SK-N-SH (cell line): ENCODE measurements around the gene MAP4K1. TPM values are rescaled to one million over a fixed set of nuclear protein-coding genes. Genes with fewer than 3 reads are reported as not detected.

ENCODE experiments used
- CTCF ChIA-PET: fragments of 300-600, 350-600 bp; formaldehyde crosslinking; extraction: SDS; loops from one replicate; lab custom pipeline; 2021; lab: Yijun Ruan, JAX
- POLR2A ChIA-PET: fragments of 350-600 bp; sonication (Branson Sonifier 250); formaldehyde crosslinking; extraction: SDS; loops from one replicate; lab custom pipeline; 2020; ENCODE audit warnings: antibody characterized with exemption, inconsistent platforms; lab: Yijun Ruan, JAX
- DNase-seq: peaks from one replicate; pipeline ENCODE4 v3.0.0; 2012
- H2AFZ ChIP-seq: fragments of 200-600 bp; sonication (generic); 2 replicates; pipeline ENCODE4 v1.8.1; 2016; ENCODE audit warnings: antibody characterized with exemption, mild to moderate bottlenecking, low read depth
- H3F3A ChIP-seq: fragments of 200-600 bp; sonication (generic); replicated peaks from 2 replicates; pipeline ENCODE3; 2016; ENCODE audit warnings: antibody characterized with exemption, mild to moderate bottlenecking; ENCODE audit not compliant: insufficient read depth
- H3K27ac ChIP-seq, 2 experiments: fragments of 200-500 bp in 1 of 2; fragments of 200-600 bp in 1 of 2; sonication (Bioruptor generic) in 1 of 2; sonication (generic), shearing (Covaris generic) in 1 of 2; 2 replicates each; pipeline versions ENCODE4 v1.5.1 to v1.6.1; 2014 to 2016; ENCODE audit warnings: low read depth in 2 of 2, inconsistent platforms in 1 of 2, low read length in 1 of 2, mild to moderate bottlenecking in 1 of 2, mixed read lengths in 1 of 2
- H3K27me3 ChIP-seq: fragments of 200-600 bp; sonication (generic), shearing (Covaris generic); 2 replicates; pipeline ENCODE4 v1.6.1; 2016; ENCODE audit warnings: mixed run types; ENCODE audit not compliant: insufficient read depth
- H3K36me3 ChIP-seq, 2 experiments: fragments of 200-500 bp in 1 of 2; fragments of 200-600 bp in 1 of 2; sonication (Bioruptor generic) in 1 of 2; sonication (generic) in 1 of 2; replicated peaks in 1 of 2; 2 replicates each; pipeline versions ENCODE3 to v1.5.1; 2014 to 2016; ENCODE audit warnings: low read length in 1 of 2, mild to moderate bottlenecking in 1 of 2; ENCODE audit not compliant: insufficient read depth in 2 of 2, control insufficient read depth in 1 of 2
- H3K4me1 ChIP-seq, 2 experiments: fragments of 200-500 bp in 1 of 2; fragments of 200-600 bp in 1 of 2; sonication (Bioruptor generic) in 1 of 2; sonication (generic), shearing (Covaris generic) in 1 of 2; 2 replicates each; pipeline versions ENCODE4 v1.5.1 to v1.6.1; 2014 to 2016; ENCODE audit warnings: low read depth in 1 of 2, low read length in 1 of 2, mixed run types in 1 of 2; ENCODE audit not compliant: insufficient read depth in 2 of 2, control insufficient read depth in 1 of 2
- H3K4me2 ChIP-seq: fragments of 200-600 bp; sonication (generic), shearing (Covaris generic); 2 replicates; pipeline ENCODE4 v1.6.1; 2017; ENCODE audit warnings: mixed run types
- H3K4me3 ChIP-seq, 2 experiments: fragments of 200-500 bp in 1 of 2; fragments of 200-600 bp in 1 of 2; sonication (Bioruptor generic) in 1 of 2; sonication (generic), shearing (Covaris generic) in 1 of 2; 2 replicates each; pipeline versions ENCODE4 v1.5.1 to v1.8.1; 2014 to 2016; ENCODE audit warnings: low read depth in 2 of 2, inconsistent platforms in 1 of 2, low read length in 1 of 2, mild to moderate bottlenecking in 1 of 2, mixed read lengths in 1 of 2, moderate library complexity in 1 of 2
- H3K79me2 ChIP-seq: fragments of 200-600 bp; sonication (generic); 2 replicates; pipeline ENCODE4 v1.8.1; 2017; ENCODE audit warnings: mild to moderate bottlenecking; ENCODE audit not compliant: insufficient read depth
- H3K9ac ChIP-seq: fragments of 200-600 bp; sonication (generic); 2 replicates; pipeline ENCODE4 v1.6.1; 2017; ENCODE audit warnings: mixed run types
- H3K9me2 ChIP-seq: fragments of 200-600 bp; sonication (generic); 2 replicates; pipeline ENCODE4 v1.6.1; 2017; ENCODE audit warnings: mixed run types
- H3K9me3 ChIP-seq: fragments of 200-600 bp; sonication (generic); 2 replicates; pipeline ENCODE4 v1.6.1; 2017; ENCODE audit warnings: mixed run types, mild to moderate bottlenecking, moderate library complexity
- H4K20me1 ChIP-seq: fragments of 200-600 bp; sonication (generic); 2 replicates; pipeline ENCODE4 v1.6.1; 2017; ENCODE audit warnings: mild to moderate bottlenecking, mixed run types; ENCODE audit not compliant: insufficient read depth
- CHD2 ChIP-seq: fragments of 150-350 bp; IDR thresholded peaks from 2 replicates; pipeline ENCODE4 v1.6.1; 2018; ENCODE audit warnings: low read length; ENCODE audit not compliant: partially characterized antibody
- ELF1 ChIP-seq: IDR thresholded peaks from 2 replicates; pipeline ENCODE4 v1.4.0; 2012
- EP300 ChIP-seq, 2 experiments: IDR thresholded peaks; 2 replicates each; pipeline versions ENCODE4 v1.4.0 to v1.6.1; 2012; ENCODE audit warnings: borderline replicate concordance in 1 of 2, low read depth in 1 of 2, low read length in 1 of 2
- EZH2phosphoT487 ChIP-seq: fragments of 200-600 bp; sonication (generic); IDR thresholded peaks from 2 replicates; pipeline ENCODE4 v1.6.1; 2017; ENCODE audit warnings: low read depth, mixed run types, mild to moderate bottlenecking, antibody characterized with exemption, moderate library complexity, borderline replicate concordance
- FOSL2 ChIP-seq: IDR thresholded peaks from 2 replicates; pipeline ENCODE4 v1.4.0; 2012; ENCODE audit warnings: low read depth, mild to moderate bottlenecking, moderate library complexity, borderline replicate concordance
- FOXJ3 ChIP-seq: sonication (generic); formaldehyde crosslinking; IDR thresholded peaks from 2 replicates; pipeline ENCODE4 v1.5.1; 2020; ENCODE audit warnings: mild to moderate bottlenecking, missing genetic modification reagents
- GABPA ChIP-seq: IDR thresholded peaks from 2 replicates; pipeline ENCODE4 v1.4.0; 2012; ENCODE audit warnings: low read depth, mild to moderate bottlenecking
- JUND ChIP-seq: IDR thresholded peaks from 2 replicates; pipeline ENCODE4 v1.4.0; 2012
- NFIC ChIP-seq: IDR thresholded peaks from 2 replicates; pipeline ENCODE4 v1.4.0; 2012; ENCODE audit warnings: borderline replicate concordance
- PBX3 ChIP-seq: IDR thresholded peaks from 2 replicates; pipeline ENCODE4; 2012
- RAD21 ChIP-seq: IDR thresholded peaks from 2 replicates; pipeline ENCODE4 v1.6.1; 2012; ENCODE audit warnings: mild to moderate bottlenecking, low read length
- RCOR1 ChIP-seq: fragments of 150-350 bp; IDR thresholded peaks from 2 replicates; pipeline ENCODE4 v1.6.1; 2017; ENCODE audit warnings: antibody characterized with exemption, low read length
- SMC3 ChIP-seq: IDR thresholded peaks from 2 replicates; pipeline ENCODE4 v1.6.1; 2012; ENCODE audit warnings: low read depth, low read length, improper control_type of control experiment
- TAF1 ChIP-seq: IDR thresholded peaks from 2 replicates; pipeline ENCODE4 v1.6.1; 2012; ENCODE audit warnings: low read depth, mild to moderate bottlenecking, low read length, moderate library complexity, borderline replicate concordance
- TCF12 ChIP-seq: IDR thresholded peaks from 2 replicates; pipeline ENCODE4 v1.4.0; 2012
- TEAD4 ChIP-seq: IDR thresholded peaks from 2 replicates; pipeline ENCODE4 v1.4.0; 2012; ENCODE audit warnings: mild to moderate bottlenecking, borderline replicate concordance; ENCODE audit not compliant: insufficient read depth
- YY1 ChIP-seq: IDR thresholded peaks from 2 replicates; pipeline ENCODE4 v1.4.0; 2012; ENCODE audit warnings: low read depth, mild to moderate bottlenecking
- WGBS: methylation state at CpG from one replicate; pipeline ENCODE4 v1.1.6; 2017; ENCODE audit warnings: low lambda C conversion rate; 5-methylcytosine and 5-hydroxymethylcytosine counted together
- polyA plus RNA-seq, 3 experiments: library from polyadenylated mRNA; depleted of rRNA; stranded (reverse); fragments of >200 nt; gene quantifications; 2 replicates each; pipeline ENCODE4 v1.2.3, GENCODE V29; 2012
- TF ChIP-seq, protein P1 (sequence below): fragments of 200-600 bp; sonication (generic); IDR thresholded peaks from 2 replicates; pipeline ENCODE4 v1.6.1; 2017; ENCODE audit warnings: antibody characterized with exemption, mild to moderate bottlenecking, moderate library complexity
- TF ChIP-seq, protein P2 (sequence below): IDR thresholded peaks from 2 replicates; pipeline ENCODE4 v1.6.1; 2012; ENCODE audit warnings: mild to moderate bottlenecking, low read depth, low read length, moderate library complexity

The MAP4K1 gene
- polyA plus RNA-seq, 1 of the 3 experiments (the other 2 are of a cell fraction): 0.31 TPM

DNA sequence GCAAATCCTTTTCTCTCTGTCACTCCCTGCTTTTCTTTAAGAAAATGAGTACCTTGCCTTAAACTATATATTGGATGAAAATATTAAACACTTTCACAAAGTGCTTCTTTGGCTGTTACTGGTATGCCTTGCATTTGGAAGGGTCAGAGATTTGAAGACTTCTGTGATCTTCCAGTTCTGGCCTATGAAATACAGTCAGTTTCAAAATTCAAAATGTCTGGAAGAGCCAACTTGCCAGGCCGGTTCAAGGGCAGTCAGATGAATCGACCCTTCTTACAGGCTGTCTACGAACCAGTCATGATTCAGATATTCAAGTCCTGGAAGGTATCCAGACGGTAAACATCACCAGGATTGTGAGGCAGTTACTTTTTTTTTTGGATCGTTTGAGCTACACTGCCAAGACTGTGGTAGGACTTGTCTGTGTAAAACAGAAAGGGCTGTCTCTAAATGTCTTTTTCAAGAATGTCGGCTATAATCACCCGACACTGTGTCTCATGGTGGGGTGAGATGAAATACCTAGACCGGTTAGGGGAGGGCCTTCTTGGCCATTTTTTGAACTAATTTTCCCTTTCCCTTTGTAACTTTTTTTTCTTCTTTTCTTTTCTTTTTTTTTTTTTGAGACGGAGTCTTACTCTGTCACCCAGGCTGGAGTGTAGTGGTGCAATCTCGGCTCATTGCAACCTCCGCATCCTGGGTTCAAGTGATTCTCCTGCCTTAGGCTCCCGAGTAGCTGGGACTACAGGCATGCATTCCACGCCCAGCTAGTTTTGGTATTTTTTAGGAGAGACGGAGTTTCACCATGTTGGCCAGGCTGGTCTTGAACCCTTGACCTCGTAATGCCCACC is 40.9 kb upstream of the MAP4K1 start (continued):
- TF ChIP-seq, protein P1, sequence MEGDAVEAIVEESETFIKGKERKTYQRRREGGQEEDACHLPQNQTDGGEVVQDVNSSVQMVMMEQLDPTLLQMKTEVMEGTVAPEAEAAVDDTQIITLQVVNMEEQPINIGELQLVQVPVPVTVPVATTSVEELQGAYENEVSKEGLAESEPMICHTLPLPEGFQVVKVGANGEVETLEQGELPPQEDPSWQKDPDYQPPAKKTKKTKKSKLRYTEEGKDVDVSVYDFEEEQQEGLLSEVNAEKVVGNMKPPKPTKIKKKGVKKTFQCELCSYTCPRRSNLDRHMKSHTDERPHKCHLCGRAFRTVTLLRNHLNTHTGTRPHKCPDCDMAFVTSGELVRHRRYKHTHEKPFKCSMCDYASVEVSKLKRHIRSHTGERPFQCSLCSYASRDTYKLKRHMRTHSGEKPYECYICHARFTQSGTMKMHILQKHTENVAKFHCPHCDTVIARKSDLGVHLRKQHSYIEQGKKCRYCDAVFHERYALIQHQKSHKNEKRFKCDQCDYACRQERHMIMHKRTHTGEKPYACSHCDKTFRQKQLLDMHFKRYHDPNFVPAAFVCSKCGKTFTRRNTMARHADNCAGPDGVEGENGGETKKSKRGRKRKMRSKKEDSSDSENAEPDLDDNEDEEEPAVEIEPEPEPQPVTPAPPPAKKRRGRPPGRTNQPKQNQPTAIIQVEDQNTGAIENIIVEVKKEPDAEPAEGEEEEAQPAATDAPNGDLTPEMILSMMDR: no peak
- no peak for TF ChIP-seq GABPA
- peak; percentile 83 for TF ChIP-seq TCF12
- TF ChIP-seq, protein P2, sequence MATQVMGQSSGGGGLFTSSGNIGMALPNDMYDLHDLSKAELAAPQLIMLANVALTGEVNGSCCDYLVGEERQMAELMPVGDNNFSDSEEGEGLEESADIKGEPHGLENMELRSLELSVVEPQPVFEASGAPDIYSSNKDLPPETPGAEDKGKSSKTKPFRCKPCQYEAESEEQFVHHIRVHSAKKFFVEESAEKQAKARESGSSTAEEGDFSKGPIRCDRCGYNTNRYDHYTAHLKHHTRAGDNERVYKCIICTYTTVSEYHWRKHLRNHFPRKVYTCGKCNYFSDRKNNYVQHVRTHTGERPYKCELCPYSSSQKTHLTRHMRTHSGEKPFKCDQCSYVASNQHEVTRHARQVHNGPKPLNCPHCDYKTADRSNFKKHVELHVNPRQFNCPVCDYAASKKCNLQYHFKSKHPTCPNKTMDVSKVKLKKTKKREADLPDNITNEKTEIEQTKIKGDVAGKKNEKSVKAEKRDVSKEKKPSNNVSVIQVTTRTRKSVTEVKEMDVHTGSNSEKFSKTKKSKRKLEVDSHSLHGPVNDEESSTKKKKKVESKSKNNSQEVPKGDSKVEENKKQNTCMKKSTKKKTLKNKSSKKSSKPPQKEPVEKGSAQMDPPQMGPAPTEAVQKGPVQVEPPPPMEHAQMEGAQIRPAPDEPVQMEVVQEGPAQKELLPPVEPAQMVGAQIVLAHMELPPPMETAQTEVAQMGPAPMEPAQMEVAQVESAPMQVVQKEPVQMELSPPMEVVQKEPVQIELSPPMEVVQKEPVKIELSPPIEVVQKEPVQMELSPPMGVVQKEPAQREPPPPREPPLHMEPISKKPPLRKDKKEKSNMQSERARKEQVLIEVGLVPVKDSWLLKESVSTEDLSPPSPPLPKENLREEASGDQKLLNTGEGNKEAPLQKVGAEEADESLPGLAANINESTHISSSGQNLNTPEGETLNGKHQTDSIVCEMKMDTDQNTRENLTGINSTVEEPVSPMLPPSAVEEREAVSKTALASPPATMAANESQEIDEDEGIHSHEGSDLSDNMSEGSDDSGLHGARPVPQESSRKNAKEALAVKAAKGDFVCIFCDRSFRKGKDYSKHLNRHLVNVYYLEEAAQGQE: no peak
- no peak for TF ChIP-seq SMC3
- no peak for TF ChIP-seq FOXJ3 (CRISPR knock-in tag)
- peak; percentile 43; the same call in 1 of the 2 replicates for TF ChIP-seq TEAD4

DNA sequence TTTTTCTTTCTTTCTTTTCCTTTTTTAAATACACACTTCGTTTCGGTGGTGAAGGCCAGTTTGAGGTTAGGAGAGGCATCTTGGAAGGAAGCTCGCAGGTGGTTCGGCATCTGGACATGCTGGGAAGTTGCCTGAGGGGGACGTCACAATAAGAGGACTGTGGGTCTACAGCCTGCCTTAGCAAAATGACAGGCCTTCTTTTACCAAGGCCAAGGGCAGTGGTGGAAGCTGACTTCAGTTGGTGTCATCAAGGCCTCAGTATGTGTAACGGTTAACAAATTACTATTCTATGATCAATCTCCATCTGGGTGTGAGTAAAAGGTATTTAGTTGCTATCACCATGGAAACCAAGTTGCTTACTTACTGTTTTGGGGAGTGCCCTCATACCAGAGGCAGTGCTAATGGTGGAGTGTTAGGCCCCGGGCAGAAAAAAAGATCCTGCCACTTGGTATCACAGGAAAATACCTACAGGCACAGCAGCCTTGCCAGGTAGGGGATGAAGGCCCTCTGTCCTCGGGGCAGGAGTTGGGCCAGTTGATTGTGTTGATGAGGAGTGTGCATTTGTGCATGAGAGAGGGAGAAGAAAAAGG is 40.0 kb upstream of the MAP4K1 start:
- CTCF ChIA-PET: interaction anchor here (1.6 kb wide), 1 partner anchor 114 kb away, joined by 3 read pairs; no protein-coding TSS in a partner anchor
- no peak overlapping the region for H2AFZ ChIP-seq
- peak overlapping the region; percentile 84 to 99 for H3K27ac ChIP-seq
- no peaks in the 10 kb centered on the region for H3K9me3 ChIP-seq
- WGBS: 40% methylated on average over 8 of the region's 8 CpGs
- DNase-seq: no peak
- peak overlapping the region; percentile 83 for H3K9ac ChIP-seq
- 0 out of 2 replicates have a peak, but pooled peaks cover 2% of the 10 kb centered on the region for H4K20me1 ChIP-seq
- no peak overlapping the region for H3K4me3 ChIP-seq
- no peaks in the 10 kb centered on the region for H3K9me2 ChIP-seq
- POLR2A ChIA-PET: interaction anchor here (1.2 kb wide), 1 partner anchor 10 kb away, joined by 4 read pairs; the partner anchor contains the start of gene ACTN4
- H3K79me2 ChIP-seq: peaks cover 95% of the 10 kb centered on the region
- H3F3A ChIP-seq: peaks cover 53% of the 10 kb centered on the region
- H3K4me1 ChIP-seq: peaks cover 12 to 61% of the 10 kb centered on the region in 2 experiments
- H3K4me2 ChIP-seq: peak overlapping the region; percentile 84
- peaks cover 3 to 19% of the 10 kb centered on the region in 2 experiments for H3K36me3 ChIP-seq
- H3K27me3 ChIP-seq: no peaks in the 10 kb centered on the region
- TF ChIP-seq PBX3 (peak; percentile 51; the same call in 1 of the 2 replicates), RAD21 (no peak), JUND (peak; percentile 15; the same call in 1 of the 2 replicates), FOSL2 (peak; percentile 45), TAF1 (0 out of 2 replicates have a peak, but pooled peaks have one; percentile 22), TEAD4 (0 out of 2 replicates have a peak, but pooled peaks have one; percentile 17), EP300 (IDR thresholded peaks at IDR 0.05; ENCODE audit: borderline replicate concordance in 1 of 2, low read depth in 1 of 2, low read length in 1 of 2) (peak in 1 of 2 experiments; percentile 72; a peak in 1 of 4 replicates), CHD2 (no peak), EZH2phosphoT487 (no peak), ELF1 (no peak), TCF12 (peak; percentile 66; the same call in 1 of the 2 replicates), NFIC (peak; percentile 11; the same call in 1 of the 2 replicates), RCOR1 (no peak), YY1 (0 out of 2 replicates have a peak, but pooled peaks have one; percentile 14)
- TF ChIP-seq, protein P1: no peak
